Ishikawa (cell line): ENCODE data around the gene CD48.

Source experiments
- CEBPB ChIP-seq: IDR thresholded peaks from 2 replicates; pipeline ENCODE4 v1.6.1; 2012
- CREB1 ChIP-seq: IDR thresholded peaks from 2 replicates; pipeline ENCODE4 v1.6.1; 2012; ENCODE audit warnings: low read depth
- EGR1 ChIP-seq: IDR thresholded peaks from 2 replicates; pipeline ENCODE4 v1.6.1; 2012
- EP300 ChIP-seq: IDR thresholded peaks from 2 replicates; pipeline ENCODE4 v1.6.1; 2012; ENCODE audit warnings: borderline replicate concordance
- FOXM1 ChIP-seq: IDR thresholded peaks from 2 replicates; pipeline ENCODE4 v1.6.1; 2012; ENCODE audit warnings: low read depth, borderline replicate concordance
- MAX ChIP-seq: IDR thresholded peaks from 2 replicates; pipeline ENCODE4 v1.6.1; 2012
- NFIC ChIP-seq: IDR thresholded peaks from 2 replicates; pipeline ENCODE4 v1.6.1; 2012
- RAD21 ChIP-seq: IDR thresholded peaks from 2 replicates; pipeline ENCODE4 v1.6.1; 2012; ENCODE audit warnings: low read depth
- REST ChIP-seq: IDR thresholded peaks from 2 replicates; pipeline ENCODE4 v1.6.1; 2012; ENCODE audit warnings: low read depth, mild to moderate bottlenecking
- TAF1 ChIP-seq: IDR thresholded peaks from 2 replicates; pipeline ENCODE4 v1.6.1; 2012; ENCODE audit warnings: low read depth, mild to moderate bottlenecking
- TCF12 ChIP-seq: IDR thresholded peaks from 2 replicates; pipeline ENCODE4 v1.6.1; 2012; ENCODE audit warnings: low read depth
- TEAD4 ChIP-seq: IDR thresholded peaks from 2 replicates; pipeline ENCODE4 v1.6.1; 2012
- USF1 ChIP-seq: IDR thresholded peaks from 2 replicates; pipeline ENCODE4 v1.6.1; 2012
- YY1 ChIP-seq: IDR thresholded peaks from 2 replicates; pipeline ENCODE4 v1.6.1; 2012; ENCODE audit warnings: low read depth
- ZBTB7A ChIP-seq: IDR thresholded peaks from 2 replicates; pipeline ENCODE4 v1.6.1; 2012; ENCODE audit warnings: low read depth

CD48 gene

GRCh38 chr1:160641323-160642280, 70.0 kb downstream of the CD48 start:
- TF ChIP-seq MAX (no peak), NFIC (no peak), CREB1 (no peak), ZBTB7A (no peak), EP300 (no peak), FOXM1 (no peak), TCF12 (no peak), USF1 (no peak), REST (no peak), TAF1 (no peak), TEAD4 (no peak), RAD21 (no peak), YY1 (no peak), EGR1 (no peak), CEBPB (no peak)

GRCh38 chr1:160640359-160641123, 71.1 kb downstream of the CD48 start:
- TF ChIP-seq USF1 (no peak), RAD21 (no peak), ZBTB7A (no peak), TAF1 (no peak), REST (no peak), FOXM1 (no peak), EGR1 (no peak), TEAD4 (no peak), CEBPB (no peak), NFIC (no peak), TCF12 (no peak), CREB1 (no peak), YY1 (no peak), EP300 (no peak), MAX (no peak)

- TF ChIP-seq REST (no peak), USF1 (no peak)
Measured at GRCh38 chr1:160639652-160640051, 72.0 kb downstream of the CD48 start.

GRCh38 chr1:160638926-160639325, 72.7 kb downstream of the CD48 start:
- TF ChIP-seq REST = no peak
- TF ChIP-seq TEAD4 = no peak
- TF ChIP-seq CREB1 = no peak
- no peak for TF ChIP-seq FOXM1
- no peak for TF ChIP-seq TCF12
- TF ChIP-seq YY1 = no peak
- no peak for TF ChIP-seq TAF1
- TF ChIP-seq EGR1 = no peak
- TF ChIP-seq MAX = no peak
- no peak for TF ChIP-seq USF1
- TF ChIP-seq EP300 = no peak
- no peak for TF ChIP-seq RAD21
